Gastrocnemius medialis (tissue), 4 donors: ENCODE measurements around the gene ISLR2. TPM values are rescaled to one million over a fixed set of nuclear protein-coding genes. Genes with fewer than 3 reads are reported as not detected.

ENCODE experiments used
- ATAC-seq, 2 donors: fragments of 150-250 bp; one replicate each; pipeline ENCODE4 v1.9.1; 2016
- DNase-seq, 2 donors: peaks; one replicate each; pipeline ENCODE4 v3.0.0-alpha.2; 2019
- H3K27ac ChIP-seq, 4 donors: fragments of 200-600 bp; sonication (generic); 1 replicate in 1 of 4; 2 replicates in 3 of 4; pipeline ENCODE4 v1.5.1; 2016 to 2018; ENCODE audit warnings: mild to moderate bottlenecking in 2 of 4, moderate library complexity in 1 of 4
- H3K27me3 ChIP-seq, 3 donors: fragments of 200-600 bp; sonication (generic) in 2 of 3; 1 replicate in 1 of 3; 2 replicates in 2 of 3; pipeline versions ENCODE4 v1.5.1 to v1.6.0; 2016 to 2019; ENCODE audit warnings: mild to moderate bottlenecking in 1 of 3, moderate library complexity in 1 of 3
- H3K36me3 ChIP-seq, 2 donors: fragments of 200-600 bp; sonication (generic) in 1 of 2; one replicate each; pipeline ENCODE4 v1.5.1; 2017 to 2018
- H3K4me1 ChIP-seq, 2 donors: fragments of 200-600 bp; sonication (generic) in 1 of 2; one replicate each; pipeline ENCODE4 v1.5.1; 2016 to 2017; ENCODE audit warnings: mild to moderate bottlenecking in 2 of 2
- H3K4me3 ChIP-seq, 4 donors: fragments of 200-600 bp; sonication (generic) in 3 of 4; 1 replicate in 1 of 4; 2 replicates in 3 of 4; pipeline ENCODE4 v1.5.1; 2016 to 2019; ENCODE audit warnings: mild to moderate bottlenecking in 2 of 4
- H3K9me3 ChIP-seq, 3 donors: fragments of 200-600 bp; sonication (generic) in 2 of 3; 1 replicate in 1 of 3; 2 replicates in 2 of 3; pipeline ENCODE4 v1.5.1; 2016 to 2019
- CTCF ChIP-seq, 5 experiments: fragments of 450-650 bp in 3 of 5; fragments of 200-600 bp in 2 of 5; sonication (generic) in 2 of 5; IDR thresholded peaks in 4 of 5; conservative IDR thresholded peaks in 1 of 5; 1 replicate in 4 of 5; 2 replicates in 1 of 5; pipeline ENCODE4 v1.5.1; 2016 to 2019; ENCODE audit warnings: antibody characterized with exemption in 5 of 5, mild to moderate bottlenecking in 3 of 5, moderate library complexity in 3 of 5
- POLR2A ChIP-seq, 2 donors: fragments of 450-650 bp; IDR thresholded peaks; one replicate each; pipeline ENCODE4 v1.6.1; 2017; ENCODE audit warnings: antibody characterized with exemption in 2 of 2, mild to moderate bottlenecking in 2 of 2, moderate library complexity in 2 of 2
- in situ Hi-C, 4 donors: fragments of 200-750 bp; cut with MboI; loops; one replicate each; pipeline versions ENCODE4 v1.15.0 to v1.8.0; 2017; ENCODE audit warnings: low sequenced_read_pairs in 4 of 4
- intact Hi-C: fragments of 100-400 bp; cut with DNase I; formaldehyde crosslinking; loops from one replicate; pipeline ENCODE4 v1.15.1; 2023; ENCODE audit warnings: low total_unique reads
- total RNA-seq, 4 donors: library from RNA; depleted of rRNA; stranded (reverse); fragments of >200 nt; gene quantifications; one replicate each; pipeline versions ENCODE4 v1.1.0 to v1.2.3, GENCODE V29; 2016

ISLR2 gene
- total RNA-seq, 4 donors from 2014 or later: 0.62 to 3.9 (median 2.0) TPM

GRCh38 chr15:74180881-74181602, 50.7 kb downstream of the ISLR2 start:
- no peak for TF ChIP-seq CTCF (IDR thresholded peaks at IDR 0.05 in 4 of 5, conservative IDR thresholded peaks at IDR 0.05 in 1 of 5)
- no peak for TF ChIP-seq POLR2A (IDR thresholded peaks at IDR 0.05)
- ATAC-seq (no peak), DNase-seq (no peak)
- H3K4me1 ChIP-seq: peaks cover 9 to 23% of the 10 kb centered on the region in 2 donors
- intact Hi-C loops (no loop called here), in situ Hi-C loops (no loop called here)
- no peak overlapping the region for H3K4me3 ChIP-seq
- no peaks in the 10 kb centered on the region for H3K27me3 ChIP-seq
- no peaks in the 10 kb centered on the region for H3K9me3 ChIP-seq
- H3K36me3 ChIP-seq: no peaks in the 10 kb centered on the region
- no peak overlapping the region for H3K27ac ChIP-seq

GRCh38 chr15:74182131-74182530, 51.7 kb downstream of the ISLR2 start:
- Histone ChIP-seq H3K4me1 (peaks cover 6 to 23% of the 10 kb centered on the region in 2 donors), H3K27me3 (no peaks in the 10 kb centered on the region), H3K36me3 (no peaks in the 10 kb centered on the region), H3K27ac (no peak overlapping the region), H3K4me3 (no peak overlapping the region), H3K9me3 (no peaks in the 10 kb centered on the region)
- no peak for TF ChIP-seq CTCF (IDR thresholded peaks at IDR 0.05 in 4 of 5, conservative IDR thresholded peaks at IDR 0.05 in 1 of 5)
- TF ChIP-seq POLR2A (IDR thresholded peaks at IDR 0.05): no peak
- DNase-seq: no peak
- in situ Hi-C loops (no loop called here), intact Hi-C loops (no loop called here)
- ATAC-seq: no peak

DNA sequence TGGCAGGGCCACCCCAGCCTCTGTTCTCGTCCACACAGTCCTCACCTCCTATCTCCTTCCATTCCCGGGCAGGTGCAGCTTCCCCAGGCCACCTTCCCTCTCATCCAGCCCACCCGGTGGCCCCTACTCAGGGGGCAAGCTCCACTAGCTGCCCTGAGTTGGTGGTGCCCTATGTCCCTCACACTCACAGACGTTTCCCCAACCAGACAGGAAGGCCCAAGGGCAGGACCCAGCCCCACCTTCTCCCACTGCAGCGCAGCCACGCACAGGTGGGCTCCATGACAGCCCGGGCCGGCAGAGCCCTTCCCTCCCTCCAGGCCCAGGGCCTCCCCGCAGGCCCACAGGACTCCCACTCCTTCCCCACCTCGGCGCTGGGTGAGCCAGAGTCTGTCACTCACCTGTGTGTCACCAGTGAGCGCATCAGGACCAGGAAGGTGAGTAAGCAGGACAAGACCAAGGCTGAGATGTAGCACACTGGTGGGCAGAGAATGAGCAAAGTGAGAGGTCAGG, 54.3 kb downstream of the ISLR2 start:
- TF ChIP-seq CTCF (IDR thresholded peaks at IDR 0.05 in 4 of 5, conservative IDR thresholded peaks at IDR 0.05 in 1 of 5) (no peak), POLR2A (IDR thresholded peaks at IDR 0.05) (no peak)
- Histone ChIP-seq H3K27me3 (no peaks in the 10 kb centered on the region), H3K4me1 (peaks cover 3 to 6% of the 10 kb centered on the region in 2 donors), H3K36me3 (no peaks in the 10 kb centered on the region), H3K4me3 (no peak overlapping the region), H3K9me3 (no peaks in the 10 kb centered on the region), H3K27ac (no peak overlapping the region)
- in situ Hi-C loops (no loop called here), intact Hi-C loops (no loop called here)
- no peak for DNase-seq
- no peak for ATAC-seq

DNA sequence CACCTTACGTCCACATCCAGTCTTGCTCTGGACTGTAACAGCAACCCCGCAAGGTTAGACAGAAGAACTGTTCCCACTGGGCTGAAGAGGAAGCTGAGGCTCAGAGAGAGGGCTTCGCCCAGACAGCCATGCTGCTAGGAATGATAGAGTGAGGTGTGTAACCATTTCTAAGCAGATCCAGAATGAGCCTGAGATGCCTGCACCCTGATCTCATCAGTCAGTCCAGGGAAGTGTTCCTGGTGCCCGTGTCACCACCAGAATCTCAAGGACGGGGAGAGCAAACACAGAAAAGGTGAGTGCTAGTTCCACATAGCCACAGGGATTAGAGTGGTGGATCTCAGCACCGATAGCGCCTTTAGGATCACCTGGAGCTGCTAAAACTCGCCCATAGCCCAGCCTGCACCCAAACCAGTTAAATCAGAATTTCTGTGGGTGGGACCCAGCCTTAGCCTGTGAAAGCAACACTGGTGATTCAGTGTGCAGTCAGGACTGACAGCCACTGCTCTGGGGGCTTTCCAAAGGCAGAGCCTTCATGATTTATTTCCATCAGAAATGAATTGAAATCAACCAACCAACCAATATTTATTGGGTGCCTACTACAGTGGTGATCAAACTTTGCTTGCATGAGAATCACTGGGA, 55.4 kb downstream of the ISLR2 start:
- no peak overlapping the region for H3K4me3 ChIP-seq
- H3K4me1 ChIP-seq: no peaks in the 10 kb centered on the region
- intact Hi-C loops: no loop called here
- no peaks in the 10 kb centered on the region for H3K9me3 ChIP-seq
- no peaks in the 10 kb centered on the region for H3K27me3 ChIP-seq
- no peak overlapping the region for H3K27ac ChIP-seq
- TF ChIP-seq POLR2A (IDR thresholded peaks at IDR 0.05) (no peak), CTCF (IDR thresholded peaks at IDR 0.05 in 4 of 5, conservative IDR thresholded peaks at IDR 0.05 in 1 of 5) (no peak)
- ATAC-seq: no peak
- no peak for DNase-seq
- in situ Hi-C loops: no loop called here
- H3K36me3 ChIP-seq: no peaks in the 10 kb centered on the region

Other genes starting within 250 kb of the ISLR2 start
- gene LOXL1, start 204.1 kb upstream of the ISLR2 start, total RNA-seq: 10 to 100 TPM in 1 of 4 donors, 1 to 10 TPM in 3; 4.9 to 11.2 (median 5.7) TPM
- 10 to 100 TPM; 15.2 to 28.8 (median 16.9) TPM for gene STOML1, start 138.3 kb upstream of the ISLR2 start, total RNA-seq
- gene PML, start 135.9 kb upstream of the ISLR2 start, total RNA-seq: 10 to 100 TPM; 17.3 to 42.1 (median 21.2) TPM
- under 1 TPM in 2 of 4 donors, not detected in 2; 0.10 to 0.83 TPM for gene GOLGA6A, start 48.0 kb upstream of the ISLR2 start, total RNA-seq
- gene ISLR, start 43.1 kb downstream of the ISLR2 start, total RNA-seq: 10 to 100 TPM in 3 of 4 donors, 1 to 10 TPM in 1; 5.9 to 29.4 (median 25.9) TPM
- gene STRA6, start 72.2 kb downstream of the ISLR2 start, total RNA-seq: not detected
- not detected for gene CCDC33, start 105.7 kb downstream of the ISLR2 start, total RNA-seq
- 1 to 10 TPM in 1 of 4 donors, under 1 TPM in 3; 0.15 to 2.5 (median 0.67) TPM for gene CYP11A1, start 237.1 kb downstream of the ISLR2 start, total RNA-seq